Chondrocyte (in vitro differentiated cells): ENCODE results near the gene HORMAD2. TPM values are rescaled to one million over a fixed set of nuclear protein-coding genes. Genes with fewer than 3 reads are reported as not detected.

Experiments
- DNase-seq: peaks from one replicate; pipeline ENCODE4 v3.0.0; 2021; ENCODE audit warnings: mixed read lengths, low spot score
- H3K27ac Mint-ChIP-seq: one replicate; pipeline ENCODE4 v1.8.0; 2021; ENCODE audit warnings: mild to moderate bottlenecking, moderate library complexity, mixed read lengths; ENCODE audit not compliant: unreplicated experiment
- H3K27me3 Mint-ChIP-seq: 2 replicates; pipeline ENCODE4 v1.8.0; 2021; ENCODE audit warnings: low read depth, mixed read lengths
- H3K36me3 Mint-ChIP-seq: 2 replicates; pipeline ENCODE4 v1.8.0; 2021; ENCODE audit warnings: low read depth, mixed read lengths
- H3K4me1 Mint-ChIP-seq: 2 replicates; pipeline ENCODE4 v1.8.0; 2021; ENCODE audit warnings: low read depth, mild to moderate bottlenecking, mixed read lengths
- H3K4me3 Mint-ChIP-seq: one replicate; pipeline ENCODE4 v1.8.0; 2021; ENCODE audit warnings: mild to moderate bottlenecking, moderate library complexity, mixed read lengths; ENCODE audit not compliant: unreplicated experiment
- H3K9me3 Mint-ChIP-seq: 2 replicates; pipeline ENCODE4 v1.8.0; 2021; ENCODE audit warnings: low read depth, mixed read lengths
- CTCF ChIP-seq: fragments of 200-600 bp; sonication (generic); IDR thresholded peaks from 2 replicates; pipeline ENCODE4 v1.5.0; 2021; ENCODE audit warnings: antibody characterized with exemption, mild to moderate bottlenecking, moderate library complexity
- total RNA-seq: library from RNA; stranded (reverse); gene quantifications from 3 replicates; pipeline ENCODE4 v1.2.1, GENCODE V29; 2021

Gene HORMAD2
- total RNA-seq, 1 donor from 2014 or later = not detected

- Mint-ChIP-seq H3K4me3 (no peak overlapping the region), H3K4me1 (peaks cover 86% of the 10 kb centered on the region), H3K27ac (peak overlapping the region; percentile 99), H3K9me3 (no peaks in the 10 kb centered on the region), H3K36me3 (no peaks in the 10 kb centered on the region), H3K27me3 (no peaks in the 10 kb centered on the region)
- DNase-seq = peak; percentile 59
- TF ChIP-seq CTCF = no peak
Observed at GRCh38 chr22:30208631-30209603, 128.7 kb downstream of the HORMAD2 start.

- no peaks in the 10 kb centered on the region for H3K27me3 Mint-ChIP-seq
- DNase-seq = peak; percentile 21
- peak overlapping the region; percentile 99 for H3K27ac Mint-ChIP-seq
- TF ChIP-seq CTCF = no peak
- no peaks in the 10 kb centered on the region for H3K9me3 Mint-ChIP-seq
- H3K36me3 Mint-ChIP-seq = no peaks in the 10 kb centered on the region
- H3K4me1 Mint-ChIP-seq = peaks cover 80% of the 10 kb centered on the region
- H3K4me3 Mint-ChIP-seq = no peak overlapping the region
Observed at GRCh38 chr22:30209642-30210041, 129.4 kb downstream of the HORMAD2 start.

GRCh38 chr22:30210235-30210909 lies 130.1 kb downstream of the HORMAD2 start:
- Mint-ChIP-seq H3K27ac (peak overlapping the region; percentile 73), H3K36me3 (no peaks in the 10 kb centered on the region), H3K9me3 (no peaks in the 10 kb centered on the region), H3K4me1 (peaks cover 73% of the 10 kb centered on the region), H3K4me3 (no peak overlapping the region), H3K27me3 (no peaks in the 10 kb centered on the region)
- DNase-seq = peak; percentile 60
- TF ChIP-seq CTCF = no peak

- H3K27ac Mint-ChIP-seq = peak overlapping the region; percentile 62
- H3K27me3 Mint-ChIP-seq = no peaks in the 10 kb centered on the region
- DNase-seq = peak; percentile 34
- no peak for TF ChIP-seq CTCF
- no peaks in the 10 kb centered on the region for H3K36me3 Mint-ChIP-seq
- H3K4me3 Mint-ChIP-seq = no peak overlapping the region
- H3K9me3 Mint-ChIP-seq = no peaks in the 10 kb centered on the region
- peaks cover 64% of the 10 kb centered on the region for H3K4me1 Mint-ChIP-seq
Observed at GRCh38 chr22:30211124-30211820, 131.0 kb downstream of the HORMAD2 start.
